Keratinocyte (primary cell): Measurements from ENCODE around the gene CLOCK. TPM values are rescaled to one million over a fixed set of nuclear protein-coding genes. Genes with fewer than 3 reads are reported as not detected.

Experiments used
- DNase-seq: peaks from one replicate; pipeline ENCODE4 v3.0.0-alpha.2; 2011; ENCODE audit warnings: low read depth, missing footprints, low spot score
- FAIRE-seq: peaks from 2 replicates; lab custom pipeline; 2011; peaks lifted over from hg19 to GRCh38; lab: Jason Lieb, UNC
- H2AFZ ChIP-seq: 2 replicates; pipeline ENCODE4 v1.6.0; 2012; ENCODE audit warnings: low read length, control low read depth, inconsistent platforms; ENCODE audit not compliant: control insufficient read depth
- H3K27ac ChIP-seq: 2 replicates; pipeline ENCODE4 v1.5.1; 2011; ENCODE audit warnings: low read length; ENCODE audit not compliant: control insufficient read depth, insufficient read depth
- H3K27me3 ChIP-seq: 3 replicates; pipeline ENCODE4 v1.6.0; 2011; ENCODE audit warnings: low read length; ENCODE audit not compliant: control insufficient read depth, insufficient read depth; ENCODE audit errors: extremely low read depth
- H3K36me3 ChIP-seq, 2 experiments: 2 replicates in 1 of 2; 3 replicates in 1 of 2; pipeline ENCODE4 v1.5.1; 2011; ENCODE audit warnings: low read length in 2 of 2, mild to moderate bottlenecking in 1 of 2; ENCODE audit not compliant: control insufficient read depth in 2 of 2, insufficient read depth in 2 of 2; ENCODE audit errors: extremely low read depth in 1 of 2
- H3K4me1 ChIP-seq: 3 replicates; pipeline ENCODE4 v1.5.1; 2011; ENCODE audit warnings: low read length; ENCODE audit not compliant: control insufficient read depth, insufficient read depth; ENCODE audit errors: extremely low read depth
- H3K4me2 ChIP-seq: 3 replicates; pipeline ENCODE4 v1.6.0; 2011; ENCODE audit warnings: low read depth, low read length; ENCODE audit not compliant: control insufficient read depth, insufficient read depth; ENCODE audit errors: extremely low read depth
- H3K4me3 ChIP-seq, 3 experiments: fragments of 200-600 bp in 1 of 3; sonication (generic) in 1 of 3; 2 replicates in 2 of 3; 3 replicates in 1 of 3; pipeline ENCODE4 v1.5.1; 2011 to 2016; ENCODE audit warnings: low read length in 3 of 3, mild to moderate bottlenecking in 3 of 3, control low read depth in 2 of 3, inconsistent platforms in 1 of 3, low read depth in 1 of 3, mixed read lengths in 1 of 3, mixed run types in 1 of 3, moderate library complexity in 1 of 3; ENCODE audit not compliant: control insufficient read depth in 2 of 3, insufficient read depth in 2 of 3; ENCODE audit errors: extremely low read depth in 1 of 3
- H3K79me2 ChIP-seq: 2 replicates; pipeline ENCODE4 v1.6.0; 2012; ENCODE audit warnings: low read length; ENCODE audit not compliant: control insufficient read depth, insufficient read depth
- H3K9ac ChIP-seq: 3 replicates; pipeline ENCODE4 v1.6.0; 2011; ENCODE audit warnings: low read length; ENCODE audit not compliant: control insufficient read depth, insufficient read depth; ENCODE audit errors: extremely low read depth
- H3K9me1 ChIP-seq: 3 replicates; pipeline ENCODE4 v1.6.0; 2011; ENCODE audit warnings: low read length; ENCODE audit not compliant: control insufficient read depth, insufficient read depth; ENCODE audit errors: extremely low read depth
- H3K9me3 ChIP-seq: 2 replicates; pipeline ENCODE4 v1.5.1; 2012; ENCODE audit warnings: low read depth, low read length; ENCODE audit not compliant: control insufficient read depth
- H4K20me1 ChIP-seq: 3 replicates; pipeline ENCODE4 v1.6.0; 2011; ENCODE audit warnings: low read length; ENCODE audit not compliant: control insufficient read depth, insufficient read depth; ENCODE audit errors: extremely low read depth
- CTCF ChIP-seq, 3 experiments: IDR thresholded peaks in 1 of 3; conservative IDR thresholded peaks in 1 of 3; optimal IDR thresholded peaks in 1 of 3; 2 replicates in 2 of 3; 3 replicates in 1 of 3; pipeline versions ENCODE3 to v1.5.1; 2011; ENCODE audit warnings: low read length in 3 of 3, mild to moderate bottlenecking in 3 of 3, moderate library complexity in 2 of 3, control low read depth in 1 of 3, inconsistent platforms in 1 of 3; ENCODE audit not compliant: insufficient read depth in 2 of 3; ENCODE audit errors: extremely low read depth in 1 of 3
- EZH2 ChIP-seq: IDR thresholded peaks from one replicate; pipeline ENCODE4 v1.6.1; 2012; ENCODE audit warnings: inconsistent platforms, mild to moderate bottlenecking, low read length, moderate library complexity
- dilution Hi-C: fragments of 300-500 bp; cut with MboI; formaldehyde crosslinking; loops from one replicate; pipeline ENCODE4 v1.7.0; 2020; ENCODE audit warnings: low sequenced_read_pairs; ENCODE audit not compliant: extremely low pct_ligation_motif_present
- polyA plus RNA-seq, 5 experiments: library from polyadenylated mRNA; depleted of rRNA in 3 of 5; stranded (reverse) in 3 of 5; stranded (forward) in 1 of 5; unstranded in 1 of 5; fragments of >200 nt; gene quantifications; 1 replicate in 1 of 5; 2 replicates in 3 of 5; 3 replicates in 1 of 5; pipeline versions ENCODE4 v1.2.1 to v1.2.3, GENCODE V29; 2011 to 2012; ENCODE audit warnings: missing spikeins in 2 of 5, low read depth in 1 of 5, low replicate concordance in 1 of 5

CLOCK gene
- polyA plus RNA-seq, 1 donor (not counting 4 experiments of a cell fraction or from before 2014, with no cell fraction given) = 27.1 TPM

DNA sequence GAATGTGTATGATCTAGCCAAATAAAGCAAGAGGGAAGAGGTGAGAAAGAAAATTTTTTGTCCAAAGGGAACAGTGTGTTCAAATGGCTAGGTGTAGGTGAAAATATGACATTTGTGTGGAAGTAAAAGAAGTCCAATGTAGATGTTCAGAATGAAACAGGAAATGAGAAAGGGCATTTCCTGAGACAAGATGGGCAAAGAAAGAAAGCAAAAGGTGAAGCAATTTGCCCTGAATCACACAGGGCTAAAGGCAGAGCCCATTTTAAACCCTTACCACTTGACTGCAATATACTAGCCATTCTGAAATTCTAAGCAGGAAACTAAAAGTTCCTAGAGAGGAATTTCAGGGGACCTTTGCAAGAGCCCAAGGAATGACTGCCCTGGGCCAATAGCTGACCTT is 36.0 kb downstream of the CLOCK start:
- Histone ChIP-seq H3K79me2 (peaks cover 20% of the 10 kb centered on the region), H3K27me3 (no peaks in the 10 kb centered on the region), H3K9me3 (no peaks in the 10 kb centered on the region), H3K9ac (no peak overlapping the region), H3K4me3 (no peak overlapping the region), H3K4me1 (no peaks in the 10 kb centered on the region), H3K4me2 (no peak overlapping the region), H3K36me3 (no peaks in the 10 kb centered on the region), H3K27ac (no peak overlapping the region), H3K9me1 (no peaks in the 10 kb centered on the region), H4K20me1 (no peaks in the 10 kb centered on the region), H2AFZ (no peak overlapping the region)
- no peak for DNase-seq
- no peak for FAIRE-seq
- dilution Hi-C loops = no loop called here
- TF ChIP-seq CTCF (optimal IDR thresholded peaks at IDR 0.05 in 1 of 3, IDR thresholded peaks at IDR 0.05 in 1 of 3, conservative IDR thresholded peaks at IDR 0.05 in 1 of 3; ENCODE audit: extremely low read depth in 1 of 3, insufficient read depth in 2 of 3, low read length in 3 of 3) = no peak
- TF ChIP-seq EZH2 = no peak

DNA sequence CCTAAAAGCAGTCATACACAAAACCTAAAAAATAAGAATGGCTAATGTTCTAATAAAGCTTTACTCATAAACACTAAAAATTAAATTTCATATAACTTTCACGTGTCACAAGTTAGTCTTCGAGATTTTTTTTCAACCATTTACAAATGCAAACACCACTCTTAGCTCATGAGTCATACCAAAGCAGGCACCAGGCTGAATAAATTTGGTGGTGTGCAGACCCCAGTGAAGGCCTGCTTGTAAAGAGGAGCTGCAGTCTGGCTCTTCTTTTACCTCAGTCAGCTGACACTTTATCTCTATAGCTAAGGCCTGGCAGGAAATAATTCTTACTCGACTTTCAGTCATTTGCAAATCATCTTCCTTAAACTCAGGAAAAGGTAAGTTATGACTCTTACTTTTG is 37.4 kb downstream of the CLOCK start:
- H2AFZ ChIP-seq = no peak overlapping the region

More for the DNA sequence above, 37.4 kb downstream of the CLOCK start:
- Histone ChIP-seq H3K36me3 (no peaks in the 10 kb centered on the region), H3K9ac (no peak overlapping the region), H3K9me1 (no peaks in the 10 kb centered on the region), H3K27me3 (no peaks in the 10 kb centered on the region), H3K27ac (no peak overlapping the region), H3K4me1 (no peaks in the 10 kb centered on the region), H3K4me2 (no peak overlapping the region), H3K4me3 (no peak overlapping the region), H3K9me3 (no peaks in the 10 kb centered on the region), H4K20me1 (no peaks in the 10 kb centered on the region), H3K79me2 (peaks cover 20% of the 10 kb centered on the region)
- dilution Hi-C loops = no loop called here
- no peak for FAIRE-seq
- no peak for DNase-seq
- TF ChIP-seq EZH2 (no peak), CTCF (optimal IDR thresholded peaks at IDR 0.05 in 1 of 3, IDR thresholded peaks at IDR 0.05 in 1 of 3, conservative IDR thresholded peaks at IDR 0.05 in 1 of 3; ENCODE audit: extremely low read depth in 1 of 3, insufficient read depth in 2 of 3, low read length in 3 of 3) (no peak)
